Activated CD4-positive, alpha-beta T cell treated with anti-CD3 and anti-CD28 coated beads for 36 hours (primary cell): Measurements from ENCODE around the gene PPP4R1. TPM values are rescaled to one million over a fixed set of nuclear protein-coding genes. Genes with fewer than 3 reads are reported as not detected.
A peak's percentile ranks its signal among the peaks of the same experiment; 100 is the strongest.

Experiments
- ATAC-seq: fragments of 200-7000 bp; cut with Tn5 transposase; one replicate; pipeline ENCODE4 v1.10.0; 2021; ENCODE audit warnings: mild to moderate bottlenecking, moderate library complexity
- CTCF ChIA-PET: fragments of 350-600 bp; sonication (Branson Sonifier 250); formaldehyde crosslinking; loops from one replicate; lab custom pipeline; 2021; ENCODE audit warnings: antibody characterized with exemption; lab: Charles Lee
- POLR2A ChIA-PET: fragments of 350-600 bp; sonication (Branson Sonifier 250); formaldehyde crosslinking; loops from one replicate; lab custom pipeline; 2021; ENCODE audit warnings: antibody characterized with exemption, inconsistent platforms; lab: Charles Lee
- DNase-seq: peaks from one replicate; pipeline ENCODE4 v3.0.0-alpha.2; 2020
- H3K27ac Mint-ChIP-seq: one replicate; pipeline ENCODE4 v1.8.0; 2021; ENCODE audit warnings: mixed read lengths
- H3K27me3 Mint-ChIP-seq: one replicate; pipeline ENCODE4 v1.8.0; 2021; ENCODE audit warnings: mixed read lengths
- H3K36me3 Mint-ChIP-seq: one replicate; pipeline ENCODE4 v1.8.0; 2021; ENCODE audit warnings: low read depth, mixed read lengths
- H3K4me1 Mint-ChIP-seq: one replicate; pipeline ENCODE4 v1.8.0; 2021; ENCODE audit warnings: mixed read lengths
- H3K4me3 Mint-ChIP-seq: one replicate; pipeline ENCODE4 v1.8.0; 2021; ENCODE audit warnings: mild to moderate bottlenecking, moderate library complexity, mixed read lengths
- H3K9me3 Mint-ChIP-seq: one replicate; pipeline ENCODE4 v1.8.0; 2021; ENCODE audit warnings: low read depth, mixed read lengths
- intact Hi-C, 2 experiments: fragments of 100-400 bp; cut with DNase I in 1 of 2; cut with micrococcal nuclease in 1 of 2; formaldehyde crosslinking; loops; one replicate each; pipeline versions ENCODE4 v1.14.2 to v1.15.1; 2022 to 2024; cut with DNase I, micrococcal nuclease
- total RNA-seq, 2 experiments: library from RNA; stranded (reverse); gene quantifications; one replicate each; pipeline ENCODE4 v1.2.3, GENCODE V29; 2021

Gene PPP4R1, protein sequence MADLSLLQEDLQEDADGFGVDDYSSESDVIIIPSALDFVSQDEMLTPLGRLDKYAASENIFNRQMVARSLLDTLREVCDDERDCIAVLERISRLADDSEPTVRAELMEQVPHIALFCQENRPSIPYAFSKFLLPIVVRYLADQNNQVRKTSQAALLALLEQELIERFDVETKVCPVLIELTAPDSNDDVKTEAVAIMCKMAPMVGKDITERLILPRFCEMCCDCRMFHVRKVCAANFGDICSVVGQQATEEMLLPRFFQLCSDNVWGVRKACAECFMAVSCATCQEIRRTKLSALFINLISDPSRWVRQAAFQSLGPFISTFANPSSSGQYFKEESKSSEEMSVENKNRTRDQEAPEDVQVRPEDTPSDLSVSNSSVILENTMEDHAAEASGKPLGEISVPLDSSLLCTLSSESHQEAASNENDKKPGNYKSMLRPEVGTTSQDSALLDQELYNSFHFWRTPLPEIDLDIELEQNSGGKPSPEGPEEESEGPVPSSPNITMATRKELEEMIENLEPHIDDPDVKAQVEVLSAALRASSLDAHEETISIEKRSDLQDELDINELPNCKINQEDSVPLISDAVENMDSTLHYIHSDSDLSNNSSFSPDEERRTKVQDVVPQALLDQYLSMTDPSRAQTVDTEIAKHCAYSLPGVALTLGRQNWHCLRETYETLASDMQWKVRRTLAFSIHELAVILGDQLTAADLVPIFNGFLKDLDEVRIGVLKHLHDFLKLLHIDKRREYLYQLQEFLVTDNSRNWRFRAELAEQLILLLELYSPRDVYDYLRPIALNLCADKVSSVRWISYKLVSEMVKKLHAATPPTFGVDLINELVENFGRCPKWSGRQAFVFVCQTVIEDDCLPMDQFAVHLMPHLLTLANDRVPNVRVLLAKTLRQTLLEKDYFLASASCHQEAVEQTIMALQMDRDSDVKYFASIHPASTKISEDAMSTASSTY
- 10 to 100 TPM; 32.2 to 33.3 TPM for total RNA-seq

DNA sequence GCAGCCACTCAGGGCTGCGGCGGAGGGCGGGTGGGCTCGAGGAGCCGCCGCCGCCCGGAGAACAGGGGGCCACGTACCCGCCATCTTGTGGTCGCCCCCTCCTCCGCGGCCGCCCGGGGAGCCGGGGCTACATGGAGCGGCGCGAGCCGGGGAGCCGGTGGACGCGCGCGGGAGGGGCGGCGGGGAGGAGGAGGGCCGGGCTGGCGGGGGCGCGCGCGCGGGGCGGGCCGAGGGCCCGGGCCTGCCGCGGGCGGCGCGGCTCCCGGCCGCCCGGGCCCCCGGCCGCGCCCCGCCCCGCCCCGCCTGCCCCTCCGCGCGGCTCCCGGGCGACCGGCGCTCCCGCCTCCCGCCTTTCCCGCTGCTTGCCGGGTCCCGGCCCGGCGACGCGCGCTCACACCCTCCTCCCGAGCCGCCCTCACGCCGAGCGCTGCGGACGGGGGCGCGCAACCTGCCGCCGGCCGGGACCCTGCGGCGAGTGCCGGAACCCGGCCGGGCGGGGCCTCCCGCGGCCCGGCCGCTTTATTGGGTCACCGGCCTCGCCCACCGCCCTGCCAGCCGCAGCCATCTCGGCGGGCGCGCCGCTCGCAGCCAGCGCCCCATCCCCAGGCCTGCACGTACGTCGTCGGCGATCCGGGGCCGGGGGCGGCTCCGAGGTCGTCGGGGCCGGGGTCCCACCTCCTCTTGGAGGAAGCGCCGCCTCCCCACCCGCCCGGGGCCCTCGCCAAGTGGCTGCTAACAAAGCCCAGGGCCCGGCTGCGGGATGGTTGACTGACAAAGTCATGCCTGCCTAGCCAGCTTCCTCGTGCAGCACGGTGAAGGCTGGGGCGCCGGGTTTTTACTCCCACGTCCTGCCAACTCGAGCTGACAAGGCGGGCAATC is at the start of gene PPP4R1:
Gene PPP4R1 (minus strand): TSS at position 159 of the 879 bp plus-strand sequence. CDS start 75 bp downstream, at position 84.
- H3K4me1 Mint-ChIP-seq = peaks cover 29% of the 10 kb centered on the region

DNA sequence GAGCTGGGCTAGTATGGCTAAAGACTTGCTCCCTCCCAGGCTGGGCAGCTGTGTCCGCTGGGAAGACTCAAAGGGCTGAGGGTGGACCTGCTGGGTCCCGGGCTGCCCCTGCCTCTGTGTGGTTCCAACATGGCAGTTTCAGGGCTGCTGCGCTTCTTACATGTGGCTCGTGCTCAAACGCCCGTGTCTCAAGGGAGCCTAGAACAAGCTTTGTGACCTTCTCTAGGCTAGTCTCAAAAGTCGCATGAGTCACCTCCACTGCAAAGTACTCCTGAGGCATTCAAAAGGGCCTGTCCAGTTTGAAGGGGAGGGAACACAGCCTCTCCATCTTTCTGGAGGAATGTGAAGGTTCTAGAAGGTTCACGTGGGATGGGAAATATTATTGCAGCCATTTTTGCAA is 49.0 kb upstream of the PPP4R1 start:
- DNase-seq = no peak
- POLR2A ChIA-PET = no interaction called here

More for the DNA sequence above, at the start of gene PPP4R1:
- Mint-ChIP-seq H3K36me3 (peaks cover 9% of the 10 kb centered on the region), H3K4me3 (peak within 1 kb of the TSS; percentile 93), H3K27me3 (no peaks in the 10 kb centered on the region), H3K9me3 (no peaks in the 10 kb centered on the region), H3K27ac (peak within 1 kb of the TSS; percentile 79)
- intact Hi-C loops = loop anchor here (1.0 to 10.0 kb wide), 11 partner anchors 58 to 913 kb away; partner anchors contain the start of genes TWSG1 (in 2 of the 2), ANKRD12 (in 1 of the 2), NAPG (in 1 of the 2) and NDUFV2 (in 1 of the 2)
- CTCF ChIA-PET = interaction anchor here (0.5 to 0.6 kb wide), 2 partner anchors 13 to 160 kb away, joined by 3 read pairs; no protein-coding TSS in a partner anchor
- peak; percentile 84 for DNase-seq
- peak; percentile 57 for ATAC-seq
- POLR2A ChIA-PET = interaction anchor here (1.7 kb wide), 1 partner anchor 299 kb away, joined by 4 read pairs; the partner anchor contains the start of gene VAPA

DNA sequence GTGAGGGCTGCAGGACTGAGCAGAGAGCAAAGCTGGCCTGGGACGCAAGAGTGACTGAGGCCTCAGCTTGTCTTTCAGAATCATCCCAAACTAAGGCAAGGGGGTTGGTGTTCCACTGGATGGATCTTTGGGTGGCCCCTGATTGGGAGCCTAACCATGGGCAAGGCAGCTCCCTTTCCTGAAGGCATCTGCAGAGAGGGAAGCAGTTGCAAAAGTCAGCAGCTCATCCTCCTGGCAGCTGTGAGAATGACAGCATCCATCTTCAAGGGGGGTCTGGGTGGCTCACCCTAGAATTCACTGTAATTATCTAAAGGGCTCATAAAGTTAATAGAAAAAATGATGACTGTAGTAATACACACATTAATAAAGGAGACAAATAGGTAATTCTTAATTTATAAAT is 47.2 kb upstream of the PPP4R1 start:
- CTCF ChIA-PET = no interaction called here
- intact Hi-C loops = no loop called here
- ATAC-seq = no peak

More for the DNA sequence above, 49.0 kb upstream of the PPP4R1 start:
- Mint-ChIP-seq H3K36me3 (no peaks in the 10 kb centered on the region), H3K4me3 (no peak overlapping the region), H3K27ac (no peak overlapping the region), H3K4me1 (no peaks in the 10 kb centered on the region), H3K9me3 (no peaks in the 10 kb centered on the region), H3K27me3 (no peaks in the 10 kb centered on the region)
- CTCF ChIA-PET = no interaction called here
- intact Hi-C loops = no loop called here
- ATAC-seq = no peak

DNA sequence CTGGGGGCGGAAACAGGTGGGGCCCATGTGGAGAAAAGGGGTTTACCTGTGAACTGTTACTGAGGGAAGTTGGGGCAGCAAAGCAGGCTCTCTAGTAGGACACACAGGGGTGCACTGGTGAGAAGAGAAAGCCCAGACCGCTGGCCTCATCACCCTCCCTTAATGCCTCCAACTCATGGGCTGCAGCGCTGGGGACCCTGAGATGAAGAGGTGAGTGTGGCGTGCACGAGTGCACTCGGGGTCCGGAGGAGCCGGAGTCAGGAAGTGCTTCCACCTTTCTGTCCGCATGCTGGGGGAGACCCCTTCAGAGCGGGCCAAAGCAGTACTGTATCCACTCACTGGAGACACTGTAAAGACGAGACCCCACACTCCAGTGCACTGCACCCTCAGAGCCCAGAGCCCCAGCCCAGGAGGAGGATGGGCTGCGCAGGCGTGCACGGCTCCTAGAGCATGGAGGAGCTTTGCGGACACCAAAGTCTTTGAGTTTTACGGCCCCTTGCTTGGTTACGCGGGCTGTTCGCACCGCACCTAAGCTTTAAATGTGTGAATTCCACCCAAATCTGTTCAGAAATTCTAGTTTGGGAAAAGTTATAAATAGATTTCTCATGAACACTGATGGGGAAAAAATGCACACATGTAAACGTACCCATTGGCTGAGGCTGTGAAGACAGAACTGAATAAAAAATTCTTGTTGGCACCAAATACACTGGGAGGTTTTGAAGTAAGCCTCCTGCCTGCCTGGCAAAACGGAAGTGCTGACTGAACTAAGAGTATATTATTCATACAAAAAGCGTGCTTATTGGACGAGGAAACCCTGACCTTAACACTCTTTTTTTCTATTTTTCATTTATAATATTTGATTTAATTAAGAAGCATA is 45.4 kb upstream of the PPP4R1 start:
- no peak overlapping the region for H3K4me3 Mint-ChIP-seq
- no peaks in the 10 kb centered on the region for H3K27me3 Mint-ChIP-seq
- CTCF ChIA-PET = interaction anchor here (0.9 kb wide), 1 partner anchor 622 kb away, joined by 3 read pairs; no protein-coding TSS in a partner anchor
- intact Hi-C loops = no loop called here
- DNase-seq = no peak
- no peak for ATAC-seq
- H3K27ac Mint-ChIP-seq = no peak overlapping the region
- no peaks in the 10 kb centered on the region for H3K36me3 Mint-ChIP-seq
- POLR2A ChIA-PET = no interaction called here
- H3K9me3 Mint-ChIP-seq = no peaks in the 10 kb centered on the region
- no peaks in the 10 kb centered on the region for H3K4me1 Mint-ChIP-seq

More for the DNA sequence above, 47.2 kb upstream of the PPP4R1 start:
- Mint-ChIP-seq H3K4me3 (no peak overlapping the region), H3K36me3 (no peaks in the 10 kb centered on the region), H3K27ac (no peak overlapping the region), H3K9me3 (no peaks in the 10 kb centered on the region), H3K27me3 (no peaks in the 10 kb centered on the region), H3K4me1 (no peaks in the 10 kb centered on the region)
- POLR2A ChIA-PET = no interaction called here
- no peak for DNase-seq

DNA sequence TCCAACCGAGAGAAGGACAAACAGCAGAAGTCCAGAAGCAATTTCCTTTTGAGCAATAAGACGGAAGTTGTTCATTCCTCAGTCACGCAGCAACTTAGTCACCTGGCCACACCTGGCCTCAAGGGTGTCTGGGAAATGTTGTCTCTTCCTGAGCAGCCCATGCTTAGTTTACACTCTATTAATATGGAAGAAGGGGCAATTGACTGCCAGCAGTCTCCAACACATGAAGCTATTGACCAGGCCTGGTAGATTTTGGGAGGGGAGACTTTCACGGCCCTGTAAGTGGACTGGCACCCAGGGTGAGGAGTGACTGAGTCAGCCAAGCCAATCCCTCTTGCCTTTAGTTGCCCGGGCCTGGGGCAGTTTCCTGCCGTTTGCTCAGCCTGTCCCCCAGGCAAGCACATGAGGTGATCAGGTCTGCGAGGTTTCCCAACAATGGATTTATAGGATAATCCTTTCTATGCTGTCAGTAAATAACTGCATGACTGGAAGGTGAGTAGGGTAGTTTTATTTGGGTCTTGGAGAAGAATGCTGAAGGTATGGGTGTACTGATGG is 43.8 kb upstream of the PPP4R1 start:
- Mint-ChIP-seq H3K9me3 (no peaks in the 10 kb centered on the region), H3K4me1 (no peaks in the 10 kb centered on the region), H3K36me3 (no peaks in the 10 kb centered on the region), H3K4me3 (no peak overlapping the region), H3K27ac (no peak overlapping the region), H3K27me3 (no peaks in the 10 kb centered on the region)
- DNase-seq (no peak), ATAC-seq (no peak)
- intact Hi-C loops = no loop called here
- CTCF ChIA-PET = interaction anchor here (0.6 kb wide), 1 partner anchor 41 kb away, joined by 4 read pairs; no protein-coding TSS in a partner anchor
- POLR2A ChIA-PET = no interaction called here

DNA sequence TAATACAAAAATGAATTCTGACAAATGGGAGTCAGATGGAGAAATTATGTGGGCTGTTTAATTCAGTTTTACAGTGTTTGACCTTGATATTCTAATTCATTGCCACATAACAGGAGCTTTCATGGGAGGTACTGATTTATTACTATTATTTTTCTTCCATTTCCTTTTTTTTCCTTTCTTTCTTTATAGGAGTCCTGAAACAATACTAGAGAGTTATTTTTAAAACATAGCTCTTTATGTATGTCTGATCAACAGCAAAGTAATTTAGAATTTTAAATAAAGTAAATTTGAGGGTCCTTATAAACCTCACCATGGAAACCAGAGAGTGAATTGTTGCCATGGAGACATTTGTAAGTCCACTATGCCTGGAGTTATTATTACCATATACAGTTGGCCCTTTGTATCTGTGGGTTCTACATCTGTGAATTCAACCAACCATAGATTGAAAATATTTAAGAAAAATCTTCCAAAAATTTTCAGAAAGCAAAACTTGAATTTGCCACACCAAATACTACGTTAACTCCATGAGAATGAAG is 40.9 kb upstream of the PPP4R1 start:
- ChIA-PET CTCF (no interaction called here), POLR2A (no interaction called here)
- Mint-ChIP-seq H3K27me3 (no peaks in the 10 kb centered on the region), H3K36me3 (no peaks in the 10 kb centered on the region), H3K9me3 (no peaks in the 10 kb centered on the region), H3K4me3 (no peak overlapping the region), H3K4me1 (no peaks in the 10 kb centered on the region), H3K27ac (no peak overlapping the region)
- ATAC-seq (no peak), DNase-seq (no peak)
- intact Hi-C loops = no loop called here

DNA sequence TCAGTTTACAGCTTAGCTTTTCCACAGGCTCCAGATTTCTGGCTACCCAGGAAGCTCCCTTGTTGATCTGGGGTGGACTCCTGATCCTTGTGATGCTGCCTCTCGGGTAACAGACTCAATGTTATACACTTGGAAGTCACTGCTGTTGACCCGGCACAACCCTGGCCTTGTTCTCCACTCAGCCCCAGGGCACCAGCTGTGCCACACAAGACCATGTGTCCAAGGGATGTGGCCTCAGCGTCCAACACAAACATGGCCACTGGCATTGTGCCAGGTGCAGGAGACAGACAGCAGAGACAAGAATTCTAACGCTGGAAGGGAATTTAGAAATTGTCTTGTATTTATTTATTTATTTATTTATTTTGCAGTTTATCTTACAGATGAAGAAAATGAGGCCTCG is 39.0 kb upstream of the PPP4R1 start:
- intact Hi-C loops = no loop called here
- Mint-ChIP-seq H3K27me3 (peaks cover 3% of the 10 kb centered on the region), H3K36me3 (no peaks in the 10 kb centered on the region), H3K27ac (no peak overlapping the region), H3K4me3 (no peak overlapping the region), H3K9me3 (no peaks in the 10 kb centered on the region), H3K4me1 (no peaks in the 10 kb centered on the region)
- ChIA-PET CTCF (no interaction called here), POLR2A (no interaction called here)
- DNase-seq (no peak), ATAC-seq (no peak)

DNA sequence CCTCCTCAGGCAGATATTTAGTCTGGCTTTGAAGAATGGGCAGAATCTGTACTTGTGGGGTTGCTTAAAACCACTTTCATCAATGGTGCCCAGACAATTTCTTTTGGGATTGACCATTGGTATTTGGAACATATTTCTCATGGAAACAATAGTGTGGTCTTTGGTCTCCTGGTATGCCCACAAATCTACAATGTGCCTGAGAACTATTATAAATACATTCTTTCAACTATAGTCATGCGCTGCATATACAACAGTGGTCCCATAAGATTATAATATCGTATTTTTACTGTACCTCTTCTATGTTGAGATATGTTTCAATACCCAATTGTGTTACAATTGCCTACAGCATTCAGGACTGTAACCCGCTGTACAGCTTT is 34.8 kb upstream of the PPP4R1 start:
- no peaks in the 10 kb centered on the region for H3K36me3 Mint-ChIP-seq
- DNase-seq (no peak), ATAC-seq (no peak)
- POLR2A ChIA-PET = no interaction called here
- peaks cover 3% of the 10 kb centered on the region for H3K27me3 Mint-ChIP-seq
- H3K4me3 Mint-ChIP-seq = no peak overlapping the region
- no peak overlapping the region for H3K27ac Mint-ChIP-seq
- intact Hi-C loops = no loop called here
- CTCF ChIA-PET = no interaction called here
- H3K9me3 Mint-ChIP-seq = no peaks in the 10 kb centered on the region
- no peaks in the 10 kb centered on the region for H3K4me1 Mint-ChIP-seq

DNA sequence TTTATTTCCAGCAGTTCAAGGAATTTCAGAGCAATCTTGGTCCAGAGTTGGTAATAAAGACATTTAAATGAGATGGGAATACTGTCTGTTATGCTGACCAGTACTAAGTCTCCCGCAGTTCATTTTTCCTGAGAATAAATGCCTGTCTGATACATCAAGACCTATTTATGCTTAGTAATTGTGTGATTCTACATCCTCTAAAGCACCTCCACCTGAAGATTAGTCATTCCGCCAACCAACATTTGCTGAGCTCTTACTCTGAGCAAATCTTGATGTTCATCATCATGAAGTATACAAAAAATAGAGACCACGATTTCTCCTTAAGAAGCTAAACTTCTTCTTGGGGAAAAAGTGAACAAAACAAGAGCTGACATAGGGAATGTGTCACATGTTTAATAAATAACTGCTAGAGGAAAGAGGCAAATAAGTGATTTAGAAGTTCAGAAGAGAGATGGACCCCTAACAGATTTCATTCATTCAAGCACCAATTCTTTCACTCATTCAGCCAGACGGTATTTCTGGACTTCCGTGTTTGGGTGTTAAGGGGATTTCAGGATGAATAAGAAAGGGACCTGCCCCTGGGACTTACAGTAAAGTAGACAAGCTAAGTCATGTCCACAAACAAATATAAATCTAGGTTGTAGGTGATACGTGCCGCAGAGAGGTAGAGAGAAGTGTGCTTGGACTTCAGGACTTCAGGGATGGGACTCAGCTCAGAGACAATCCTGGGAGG is 34.2 kb upstream of the PPP4R1 start:
- intact Hi-C loops = no loop called here
- peaks cover 3% of the 10 kb centered on the region for H3K27me3 Mint-ChIP-seq
- no peaks in the 10 kb centered on the region for H3K9me3 Mint-ChIP-seq
- DNase-seq (no peak), ATAC-seq (no peak)
- ChIA-PET POLR2A (no interaction called here), CTCF (no interaction called here)
- no peaks in the 10 kb centered on the region for H3K4me1 Mint-ChIP-seq
- H3K27ac Mint-ChIP-seq = no peak overlapping the region
- no peak overlapping the region for H3K4me3 Mint-ChIP-seq
- H3K36me3 Mint-ChIP-seq = no peaks in the 10 kb centered on the region
